Measurements from ENCODE around the gene STRC.
"Not testable (repeated sequence)": the region's sequence is repeated elsewhere in the genome, so short reads cannot be mapped to it uniquely, and the experiment has no call there.

GRCh38 chr15:43618700-43619099 lies at the start of gene STRC:
- not testable (repeated sequence) for TF ChIP-seq EZH2 (IDR thresholded peaks at IDR 0.05; ENCODE audit: insufficient read depth, low read length)
- TF ChIP-seq, protein P1, sequence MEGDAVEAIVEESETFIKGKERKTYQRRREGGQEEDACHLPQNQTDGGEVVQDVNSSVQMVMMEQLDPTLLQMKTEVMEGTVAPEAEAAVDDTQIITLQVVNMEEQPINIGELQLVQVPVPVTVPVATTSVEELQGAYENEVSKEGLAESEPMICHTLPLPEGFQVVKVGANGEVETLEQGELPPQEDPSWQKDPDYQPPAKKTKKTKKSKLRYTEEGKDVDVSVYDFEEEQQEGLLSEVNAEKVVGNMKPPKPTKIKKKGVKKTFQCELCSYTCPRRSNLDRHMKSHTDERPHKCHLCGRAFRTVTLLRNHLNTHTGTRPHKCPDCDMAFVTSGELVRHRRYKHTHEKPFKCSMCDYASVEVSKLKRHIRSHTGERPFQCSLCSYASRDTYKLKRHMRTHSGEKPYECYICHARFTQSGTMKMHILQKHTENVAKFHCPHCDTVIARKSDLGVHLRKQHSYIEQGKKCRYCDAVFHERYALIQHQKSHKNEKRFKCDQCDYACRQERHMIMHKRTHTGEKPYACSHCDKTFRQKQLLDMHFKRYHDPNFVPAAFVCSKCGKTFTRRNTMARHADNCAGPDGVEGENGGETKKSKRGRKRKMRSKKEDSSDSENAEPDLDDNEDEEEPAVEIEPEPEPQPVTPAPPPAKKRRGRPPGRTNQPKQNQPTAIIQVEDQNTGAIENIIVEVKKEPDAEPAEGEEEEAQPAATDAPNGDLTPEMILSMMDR (IDR thresholded peaks at IDR 0.05; ENCODE audit: insufficient read depth, low read depth, low read length) = not testable (repeated sequence)

Measured in astrocyte (in vitro differentiated cells and primary cell).